ENCODE data around the gene FCRL6.

DNA sequence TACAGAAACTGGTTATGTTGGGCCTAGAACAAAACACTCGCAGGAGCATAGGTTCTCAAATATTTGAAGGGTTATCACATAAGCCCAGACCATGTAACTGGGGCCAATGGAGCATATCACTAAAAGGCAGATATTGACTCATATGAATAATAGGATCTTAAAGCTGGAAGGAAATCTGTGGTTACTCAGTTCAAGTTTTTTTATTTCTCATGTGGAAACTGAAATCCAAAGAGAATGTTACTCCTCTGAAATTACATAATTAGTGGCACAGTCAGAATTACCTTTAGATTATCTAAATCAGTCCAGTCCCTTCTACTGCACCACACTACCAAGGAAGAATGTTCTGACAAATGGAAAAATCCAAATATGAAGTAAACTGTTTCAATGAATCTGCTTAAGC, 36.6 kb downstream of the FCRL6 start:
- TF ChIP-seq, protein P1, sequence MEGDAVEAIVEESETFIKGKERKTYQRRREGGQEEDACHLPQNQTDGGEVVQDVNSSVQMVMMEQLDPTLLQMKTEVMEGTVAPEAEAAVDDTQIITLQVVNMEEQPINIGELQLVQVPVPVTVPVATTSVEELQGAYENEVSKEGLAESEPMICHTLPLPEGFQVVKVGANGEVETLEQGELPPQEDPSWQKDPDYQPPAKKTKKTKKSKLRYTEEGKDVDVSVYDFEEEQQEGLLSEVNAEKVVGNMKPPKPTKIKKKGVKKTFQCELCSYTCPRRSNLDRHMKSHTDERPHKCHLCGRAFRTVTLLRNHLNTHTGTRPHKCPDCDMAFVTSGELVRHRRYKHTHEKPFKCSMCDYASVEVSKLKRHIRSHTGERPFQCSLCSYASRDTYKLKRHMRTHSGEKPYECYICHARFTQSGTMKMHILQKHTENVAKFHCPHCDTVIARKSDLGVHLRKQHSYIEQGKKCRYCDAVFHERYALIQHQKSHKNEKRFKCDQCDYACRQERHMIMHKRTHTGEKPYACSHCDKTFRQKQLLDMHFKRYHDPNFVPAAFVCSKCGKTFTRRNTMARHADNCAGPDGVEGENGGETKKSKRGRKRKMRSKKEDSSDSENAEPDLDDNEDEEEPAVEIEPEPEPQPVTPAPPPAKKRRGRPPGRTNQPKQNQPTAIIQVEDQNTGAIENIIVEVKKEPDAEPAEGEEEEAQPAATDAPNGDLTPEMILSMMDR (IDR thresholded peaks at IDR 0.05; ENCODE audit: insufficient read depth, low read length, poor library complexity, severe bottlenecking) = no peak
- no peak for TF ChIP-seq EZH2phosphoT487 (conservative IDR thresholded peaks at IDR 0.05; ENCODE audit: low read length)
